Thoracic aorta (tissue), 2 donors: ENCODE results near the gene RAN. TPM values are rescaled to one million over a fixed set of nuclear protein-coding genes. Genes with fewer than 3 reads are reported as not detected.
A peak's percentile ranks its signal among the peaks of the same experiment; 100 is the strongest.

Source experiments
- ATAC-seq: fragments of 150-250 bp; one replicate; pipeline ENCODE4 v1.8.0; 2017; ENCODE audit warnings: low read depth; ENCODE audit not compliant: insufficient number of reproducible peaks, low FRiP score
- DNase-seq: peaks from one replicate; pipeline ENCODE4 v3.0.0-alpha.2; 2020; ENCODE audit warnings: low spot score
- H3K27ac ChIP-seq, 2 donors: fragments of 200-600 bp; sonication (generic); 1 replicate in 1 of 2; 2 replicates in 1 of 2; pipeline ENCODE4 v1.5.1; 2016; ENCODE audit warnings: mild to moderate bottlenecking in 2 of 2, moderate library complexity in 2 of 2
- H3K27me3 ChIP-seq: fragments of 200-600 bp; sonication (generic); replicated peaks from 2 replicates; pipeline ENCODE4 v1.6.0; 2016; ENCODE audit warnings: mild to moderate bottlenecking; ENCODE audit not compliant: insufficient read depth
- H3K36me3 ChIP-seq: fragments of 200-600 bp; sonication (generic); one replicate; pipeline ENCODE4 v1.5.1; 2016
- H3K4me1 ChIP-seq, 2 donors: fragments of 200-600 bp; sonication (generic); 1 replicate in 1 of 2; 2 replicates in 1 of 2; pipeline versions ENCODE4 v1.5.1 to v1.6.0; 2016; ENCODE audit warnings: low read depth in 2 of 2, mild to moderate bottlenecking in 1 of 2; ENCODE audit not compliant: control insufficient read depth in 1 of 2
- H3K4me3 ChIP-seq: fragments of 200-600 bp; sonication (generic); 2 replicates; pipeline ENCODE4 v1.5.1; 2016; ENCODE audit warnings: mild to moderate bottlenecking
- H3K9me3 ChIP-seq: fragments of 200-600 bp; sonication (generic); 2 replicates; pipeline ENCODE4 v1.5.1; 2016
- total RNA-seq, 2 donors: library from RNA; depleted of rRNA; stranded (reverse); fragments of >200 nt; gene quantifications; one replicate each; pipeline versions ENCODE4 v1.1.0 to v1.2.3, GENCODE V29; 2016
- TF ChIP-seq, protein P1 (sequence below): fragments of 200-600 bp; sonication (generic); IDR thresholded peaks from one replicate; pipeline ENCODE4 v1.5.1; 2019; ENCODE audit warnings: antibody characterized with exemption

The RAN gene
- total RNA-seq, 2 donors from 2014 or later: 120 to 168 TPM

DNA sequence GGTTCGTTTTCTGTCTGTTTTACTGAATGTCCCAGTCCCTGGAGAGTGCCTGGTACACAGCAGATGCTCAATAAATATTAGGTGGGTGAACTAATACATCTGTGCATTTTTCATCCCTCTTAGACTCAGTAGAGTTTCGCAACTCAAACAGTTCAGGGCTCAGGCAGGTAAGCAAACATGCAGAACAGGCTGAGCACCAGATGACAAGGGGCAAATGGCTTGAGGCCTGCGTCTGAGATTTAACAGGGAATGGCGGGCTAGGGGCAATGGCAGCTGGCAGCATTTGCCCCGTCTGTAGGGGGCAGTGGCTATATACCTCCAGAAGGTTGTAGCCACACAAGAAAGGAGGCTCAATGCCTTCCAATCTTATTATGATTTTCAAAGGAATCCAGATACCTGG lies 8.6 kb upstream of the RAN start:
- no peak overlapping the region for H3K4me3 ChIP-seq
- TF ChIP-seq, protein P1, sequence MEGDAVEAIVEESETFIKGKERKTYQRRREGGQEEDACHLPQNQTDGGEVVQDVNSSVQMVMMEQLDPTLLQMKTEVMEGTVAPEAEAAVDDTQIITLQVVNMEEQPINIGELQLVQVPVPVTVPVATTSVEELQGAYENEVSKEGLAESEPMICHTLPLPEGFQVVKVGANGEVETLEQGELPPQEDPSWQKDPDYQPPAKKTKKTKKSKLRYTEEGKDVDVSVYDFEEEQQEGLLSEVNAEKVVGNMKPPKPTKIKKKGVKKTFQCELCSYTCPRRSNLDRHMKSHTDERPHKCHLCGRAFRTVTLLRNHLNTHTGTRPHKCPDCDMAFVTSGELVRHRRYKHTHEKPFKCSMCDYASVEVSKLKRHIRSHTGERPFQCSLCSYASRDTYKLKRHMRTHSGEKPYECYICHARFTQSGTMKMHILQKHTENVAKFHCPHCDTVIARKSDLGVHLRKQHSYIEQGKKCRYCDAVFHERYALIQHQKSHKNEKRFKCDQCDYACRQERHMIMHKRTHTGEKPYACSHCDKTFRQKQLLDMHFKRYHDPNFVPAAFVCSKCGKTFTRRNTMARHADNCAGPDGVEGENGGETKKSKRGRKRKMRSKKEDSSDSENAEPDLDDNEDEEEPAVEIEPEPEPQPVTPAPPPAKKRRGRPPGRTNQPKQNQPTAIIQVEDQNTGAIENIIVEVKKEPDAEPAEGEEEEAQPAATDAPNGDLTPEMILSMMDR: no peak
- H3K4me1 ChIP-seq: no peaks in the 10 kb centered on the region
- DNase-seq (no peak), ATAC-seq (no peak)
- no peaks in the 10 kb centered on the region for H3K27me3 ChIP-seq
- no peaks in the 10 kb centered on the region for H3K36me3 ChIP-seq
- H3K27ac ChIP-seq: no peak overlapping the region
- H3K9me3 ChIP-seq: no peaks in the 10 kb centered on the region

DNA sequence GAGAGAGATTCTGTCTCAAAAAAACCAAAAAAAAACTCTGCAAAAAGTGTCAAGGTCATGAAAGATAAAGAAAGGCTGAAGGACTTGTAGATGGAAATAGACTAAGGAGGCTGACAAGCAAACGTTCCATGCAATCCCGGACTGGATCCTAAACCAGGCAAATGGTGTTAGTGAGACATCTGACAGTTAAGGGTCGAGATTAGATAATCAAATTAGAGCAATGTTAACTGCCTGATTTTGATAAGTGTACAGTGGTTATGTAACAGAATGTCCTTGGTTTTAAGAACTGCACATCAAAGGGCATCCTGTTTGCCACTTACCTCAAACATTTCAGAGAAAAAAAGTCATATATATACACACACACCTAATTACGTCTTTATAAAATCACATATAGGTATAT lies 3.5 kb upstream of the RAN start:
- Histone ChIP-seq H3K9me3 (no peaks in the 10 kb centered on the region), H3K27ac (no peak overlapping the region), H3K4me3 (no peak overlapping the region), H3K4me1 (peaks cover 7 to 12% of the 10 kb centered on the region in 2 donors), H3K27me3 (no peaks in the 10 kb centered on the region), H3K36me3 (no peaks in the 10 kb centered on the region)
- ATAC-seq (no peak), DNase-seq (no peak)
- TF ChIP-seq, protein P1: no peak

DNA sequence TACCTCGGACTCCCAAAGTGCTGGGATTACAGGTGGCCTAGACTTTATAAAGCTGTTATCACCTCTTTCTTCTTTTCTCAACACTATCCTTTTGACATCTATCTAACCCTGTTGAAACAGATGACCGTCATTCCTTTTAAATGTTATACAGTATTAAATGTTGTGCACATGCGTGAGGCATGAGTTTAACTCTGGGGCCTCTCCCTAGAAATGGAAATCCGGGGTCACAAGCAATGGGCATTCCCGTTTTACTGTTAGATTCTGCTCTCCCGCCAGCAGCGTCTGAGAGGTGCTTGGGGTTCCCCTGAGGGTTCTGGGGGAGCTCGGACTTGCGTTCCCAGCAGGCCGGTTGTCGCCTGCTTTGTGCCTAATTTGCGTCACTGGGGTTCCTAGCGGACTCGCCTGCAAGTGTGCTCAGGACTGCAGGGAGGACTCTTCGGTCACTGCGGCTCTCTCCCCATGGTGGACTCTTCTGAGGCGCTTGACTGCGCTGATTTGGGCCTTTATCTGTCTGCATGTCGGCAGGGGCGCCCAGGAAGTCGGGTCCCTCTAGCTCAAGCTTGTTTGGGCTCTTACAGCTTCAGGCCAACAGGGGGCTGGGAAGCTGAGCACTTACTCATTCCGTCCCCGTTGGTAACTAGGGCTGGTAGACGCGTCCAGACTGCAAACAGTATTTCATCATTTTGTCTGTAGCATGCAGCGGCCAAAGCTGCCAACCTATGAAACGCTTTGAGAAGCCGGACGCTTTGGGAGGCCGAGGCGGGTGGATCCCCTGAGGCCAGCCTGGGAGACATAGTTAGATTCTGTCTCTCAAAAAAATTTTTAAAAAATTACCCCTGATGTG lies 1.2 kb upstream of the RAN start:
- peak; percentile 65 for DNase-seq

DNA sequence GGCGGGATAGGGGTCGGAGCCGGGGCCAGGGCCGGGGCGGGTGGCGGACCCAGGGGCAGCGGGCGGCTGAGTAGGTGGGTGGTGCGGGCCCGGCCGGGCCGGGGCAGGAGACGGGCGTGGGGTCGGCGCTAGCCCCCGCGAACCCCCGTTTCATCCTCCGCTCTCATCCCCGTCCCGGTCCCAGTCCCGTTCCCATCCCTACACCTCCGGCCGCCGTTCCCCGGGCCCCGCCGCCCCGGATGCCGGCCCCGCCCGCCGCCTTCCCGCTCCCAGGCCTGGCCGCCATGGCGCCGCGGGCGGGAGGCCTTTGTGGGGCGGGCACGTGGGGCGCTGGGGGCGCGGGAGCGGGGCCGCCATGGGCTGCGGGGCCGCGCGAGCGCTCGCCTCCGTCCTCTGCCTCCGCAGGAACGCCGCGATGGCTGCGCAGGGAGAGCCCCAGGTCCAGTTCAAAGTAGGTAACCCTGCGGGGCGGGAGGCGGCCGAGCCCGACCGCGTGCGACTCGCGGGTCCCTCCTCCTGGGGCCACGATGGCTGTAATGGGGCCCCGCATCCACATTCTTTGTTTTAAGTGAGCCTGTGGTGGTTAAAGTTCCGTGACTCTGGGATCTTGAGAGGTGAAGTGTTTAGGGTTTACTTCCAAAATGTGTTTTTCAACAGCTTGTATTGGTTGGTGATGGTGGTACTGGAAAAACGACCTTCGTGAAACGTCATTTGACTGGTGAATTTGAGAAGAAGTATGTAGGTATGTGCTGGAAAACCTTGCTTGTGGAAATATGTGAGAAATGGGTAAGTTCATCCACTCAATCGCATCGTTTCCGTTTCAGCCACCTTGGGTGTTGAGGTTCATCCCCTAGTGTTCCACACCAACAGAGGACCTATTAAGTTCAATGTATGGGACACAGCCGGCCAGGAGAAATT lies 572 bp downstream of the RAN start:
- ATAC-seq (peak; percentile 38), DNase-seq (no peak)
- H3K9me3 ChIP-seq: no peaks in the 10 kb centered on the region
- peaks cover 33% of the 10 kb centered on the region for H3K36me3 ChIP-seq
- TF ChIP-seq, protein P1: no peak
- peaks cover 10 to 20% of the 10 kb centered on the region in 2 donors for H3K4me1 ChIP-seq
- H3K4me3 ChIP-seq: peak overlapping the region; percentile 78
- H3K27ac ChIP-seq: peak overlapping the region; percentile 51 to 71
- H3K27me3 ChIP-seq: no peaks in the 10 kb centered on the region

More for the DNA sequence above, 1.2 kb upstream of the RAN start:
- TF ChIP-seq, protein P1: peak; percentile 56
- H3K9me3 ChIP-seq: no peaks in the 10 kb centered on the region
- H3K4me1 ChIP-seq: peaks cover 10 to 20% of the 10 kb centered on the region in 2 donors
- peak; percentile 29 for ATAC-seq
- H3K36me3 ChIP-seq: peaks cover 21% of the 10 kb centered on the region
- peak overlapping the region; percentile 78 for H3K4me3 ChIP-seq
- no peaks in the 10 kb centered on the region for H3K27me3 ChIP-seq
- peak overlapping the region; percentile 63 to 69 for H3K27ac ChIP-seq
